Colonic mucosa (tissue), 4 donors: Measurements from ENCODE around the gene FNDC3B. TPM values are rescaled to one million over a fixed set of nuclear protein-coding genes. Genes with fewer than 3 reads are reported as not detected.

Experiments
- DNase-seq: peaks from one replicate; pipeline ENCODE4 v3.0.0-alpha.2; 2020
- H3K27ac ChIP-seq: fragments of 200-600 bp; one replicate; pipeline ENCODE4 v1.8.0; 2021
- H3K27me3 ChIP-seq: fragments of 200-600 bp; one replicate; pipeline ENCODE4 v1.8.0; 2021
- H3K36me3 ChIP-seq: fragments of 200-600 bp; one replicate; pipeline ENCODE4 v1.8.0; 2021
- H3K4me1 ChIP-seq: fragments of 200-600 bp; one replicate; pipeline ENCODE4 v1.8.0; 2021; ENCODE audit warnings: mild to moderate bottlenecking
- H3K4me3 ChIP-seq: fragments of 200-600 bp; one replicate; pipeline ENCODE4 v1.8.0; 2021
- H3K9ac ChIP-seq, 2 donors: one replicate each; pipeline ENCODE4 v1.7.0; 2013; ENCODE audit warnings: control low read depth in 2 of 2, low read depth in 2 of 2, low read length in 2 of 2
- H3K9me3 ChIP-seq: fragments of 200-600 bp; one replicate; pipeline ENCODE4 v1.8.0; 2021
- intact Hi-C: fragments of 100-400 bp; cut with DNase I; formaldehyde crosslinking; loops from one replicate; pipeline ENCODE4 v1.14.1; 2022
- total RNA-seq, 2 donors: library from RNA; stranded (reverse); fragmentation: NEBNext Ultra II Directional in 1 of 2; extraction: Animal tissue kit (Norgen Biotek cat#: 25700) in 1 of 2; gene quantifications; one replicate each; pipeline ENCODE4 v1.2.1, GENCODE V29; 2021
- TF ChIP-seq, protein P1 (sequence below): fragments of 200-600 bp; IDR thresholded peaks from one replicate; pipeline ENCODE4 v1.8.0; 2022; ENCODE audit warnings: antibody characterized with exemption, mild to moderate bottlenecking
- donor health status: healthy.
- donor health status: DM: no; HTN: no; CAD: no.
- donor health status: DM: no; HTN: no; CAD: no.

FNDC3B gene
- total RNA-seq, 2 donors from 2014 or later: 66.7 to 142 TPM

DNA sequence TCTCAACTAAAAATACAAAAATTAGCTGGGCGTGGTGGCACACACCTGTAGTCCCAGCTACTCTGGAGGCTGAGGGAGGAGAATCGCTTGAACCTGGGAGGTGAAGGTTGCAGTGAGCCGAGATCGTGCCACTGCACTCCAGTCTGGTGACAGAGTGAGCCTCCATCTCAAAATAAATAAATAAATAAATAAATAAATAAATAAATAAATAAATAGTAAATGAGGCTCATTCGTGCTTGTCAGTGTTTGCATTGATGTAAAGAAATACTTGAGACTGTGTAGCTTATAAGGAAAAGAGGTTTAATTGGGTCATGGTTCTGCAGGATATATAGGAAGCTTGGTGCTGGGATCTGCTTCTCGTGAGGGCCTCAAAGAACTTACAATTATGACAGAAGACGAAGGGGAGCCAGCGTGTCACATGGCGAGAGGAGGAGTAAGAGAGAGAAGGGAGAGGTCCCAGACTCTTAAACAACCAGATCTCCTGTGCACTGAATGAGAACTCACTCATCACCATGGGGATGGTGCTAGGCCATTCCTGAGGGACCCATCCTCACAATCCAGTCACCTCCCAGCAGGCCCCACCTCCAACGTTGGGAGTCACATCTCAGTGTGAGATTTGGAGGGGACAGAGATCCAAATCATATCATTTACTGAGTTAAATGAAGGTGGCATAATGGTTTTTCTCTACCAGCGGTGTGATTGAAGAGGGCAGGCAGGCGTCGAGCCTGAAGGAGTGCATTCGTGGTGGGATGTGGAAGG lies 104.5 kb downstream of the FNDC3B start:
- peaks cover 10% of the 10 kb centered on the region for H3K4me1 ChIP-seq
- no peak overlapping the region for H3K4me3 ChIP-seq
- H3K27ac ChIP-seq: no peak overlapping the region
- intact Hi-C loops: no loop called here
- H3K27me3 ChIP-seq: no peaks in the 10 kb centered on the region
- H3K36me3 ChIP-seq: no peaks in the 10 kb centered on the region
- TF ChIP-seq, protein P1, sequence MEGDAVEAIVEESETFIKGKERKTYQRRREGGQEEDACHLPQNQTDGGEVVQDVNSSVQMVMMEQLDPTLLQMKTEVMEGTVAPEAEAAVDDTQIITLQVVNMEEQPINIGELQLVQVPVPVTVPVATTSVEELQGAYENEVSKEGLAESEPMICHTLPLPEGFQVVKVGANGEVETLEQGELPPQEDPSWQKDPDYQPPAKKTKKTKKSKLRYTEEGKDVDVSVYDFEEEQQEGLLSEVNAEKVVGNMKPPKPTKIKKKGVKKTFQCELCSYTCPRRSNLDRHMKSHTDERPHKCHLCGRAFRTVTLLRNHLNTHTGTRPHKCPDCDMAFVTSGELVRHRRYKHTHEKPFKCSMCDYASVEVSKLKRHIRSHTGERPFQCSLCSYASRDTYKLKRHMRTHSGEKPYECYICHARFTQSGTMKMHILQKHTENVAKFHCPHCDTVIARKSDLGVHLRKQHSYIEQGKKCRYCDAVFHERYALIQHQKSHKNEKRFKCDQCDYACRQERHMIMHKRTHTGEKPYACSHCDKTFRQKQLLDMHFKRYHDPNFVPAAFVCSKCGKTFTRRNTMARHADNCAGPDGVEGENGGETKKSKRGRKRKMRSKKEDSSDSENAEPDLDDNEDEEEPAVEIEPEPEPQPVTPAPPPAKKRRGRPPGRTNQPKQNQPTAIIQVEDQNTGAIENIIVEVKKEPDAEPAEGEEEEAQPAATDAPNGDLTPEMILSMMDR: no peak
- no peak overlapping the region for H3K9ac ChIP-seq
- no peaks in the 10 kb centered on the region for H3K9me3 ChIP-seq
- no peak for DNase-seq

DNA sequence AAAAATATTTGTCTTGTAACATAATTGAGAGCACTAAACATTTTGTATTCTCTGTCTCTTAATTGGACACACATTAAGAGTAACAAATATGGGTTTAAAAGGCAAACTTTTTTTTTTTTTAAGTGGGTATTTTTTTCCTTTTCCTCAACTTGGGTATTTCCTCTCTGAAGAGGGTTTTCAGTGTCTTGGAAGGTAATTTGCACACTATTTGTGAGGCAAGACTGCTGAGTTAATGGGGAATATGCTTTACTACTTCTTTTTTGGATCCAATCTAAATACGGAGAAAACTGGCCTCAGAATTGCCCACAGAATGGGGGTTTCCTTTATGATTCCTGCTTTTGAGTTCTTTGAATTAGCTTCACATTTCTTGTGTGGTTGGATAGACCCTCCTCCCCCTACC lies 105.2 kb downstream of the FNDC3B start:
- H3K4me3 ChIP-seq: no peak overlapping the region
- no peak for DNase-seq
- no peaks in the 10 kb centered on the region for H3K9me3 ChIP-seq
- H3K9ac ChIP-seq: no peak overlapping the region
- H3K4me1 ChIP-seq: peaks cover 10% of the 10 kb centered on the region
- no peaks in the 10 kb centered on the region for H3K27me3 ChIP-seq
- TF ChIP-seq, protein P1: no peak
- intact Hi-C loops: no loop called here
- no peak overlapping the region for H3K27ac ChIP-seq
- H3K36me3 ChIP-seq: no peaks in the 10 kb centered on the region

DNA sequence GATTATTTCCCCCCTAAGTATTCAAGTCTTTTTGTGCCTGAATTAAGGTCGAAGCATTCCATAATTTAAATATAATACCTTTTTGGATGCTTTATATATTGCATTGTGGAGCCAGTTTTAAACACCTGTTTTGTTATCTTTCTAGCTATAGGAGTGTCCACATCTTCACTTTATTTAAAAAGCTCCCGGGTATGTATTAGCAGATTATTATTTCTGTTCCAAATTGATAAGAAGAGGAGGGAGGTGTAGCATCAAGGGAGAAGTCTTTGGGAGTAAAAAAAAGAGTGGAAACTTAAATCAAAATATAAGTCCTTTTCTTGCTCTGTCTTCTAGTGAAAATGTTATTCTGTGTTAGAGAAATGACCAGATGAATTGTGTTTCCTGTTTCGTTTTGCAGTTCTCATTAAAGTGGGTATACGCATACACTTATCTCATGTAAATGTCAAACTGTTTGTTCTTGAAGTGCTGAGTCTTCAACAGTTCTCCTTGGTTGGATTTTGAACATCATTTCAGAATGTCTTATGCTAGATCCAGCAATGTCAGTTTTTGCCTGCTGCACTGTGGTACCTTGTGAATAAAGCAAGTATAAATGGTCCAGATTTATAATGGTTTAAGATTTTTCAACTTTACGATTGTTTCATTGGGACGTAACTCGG lies 105.8 kb downstream of the FNDC3B start:
- intact Hi-C loops: no loop called here
- peaks cover 8% of the 10 kb centered on the region for H3K4me1 ChIP-seq
- DNase-seq: no peak
- no peak overlapping the region for H3K9ac ChIP-seq
- no peaks in the 10 kb centered on the region for H3K9me3 ChIP-seq
- H3K36me3 ChIP-seq: no peaks in the 10 kb centered on the region
- TF ChIP-seq, protein P1: no peak
- H3K27me3 ChIP-seq: no peaks in the 10 kb centered on the region
- no peak overlapping the region for H3K4me3 ChIP-seq
- H3K27ac ChIP-seq: no peak overlapping the region

DNA sequence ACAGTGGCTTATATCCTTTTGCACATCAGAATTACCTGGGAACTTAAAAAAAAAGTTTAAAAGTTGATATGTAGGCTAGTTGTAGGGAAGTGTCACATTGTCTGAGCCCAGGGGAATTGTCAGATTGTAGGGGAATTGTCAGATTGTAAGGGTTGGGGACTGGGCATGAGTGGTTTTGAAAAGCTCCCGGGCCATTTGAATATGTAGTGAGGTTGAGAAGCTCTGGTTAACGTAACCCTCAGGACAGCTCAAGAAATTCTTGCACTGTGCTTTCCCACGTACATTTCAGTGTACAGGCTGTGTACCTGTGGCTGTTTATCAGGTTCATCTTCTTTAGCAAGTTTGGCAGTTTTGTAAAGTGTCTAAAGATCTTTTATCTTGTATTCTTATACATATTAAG lies 107.0 kb downstream of the FNDC3B start:
- Histone ChIP-seq H3K36me3 (no peaks in the 10 kb centered on the region), H3K9ac (no peak overlapping the region), H3K4me3 (no peak overlapping the region), H3K9me3 (no peaks in the 10 kb centered on the region), H3K27me3 (no peaks in the 10 kb centered on the region), H3K27ac (no peak overlapping the region), H3K4me1 (peaks cover 3% of the 10 kb centered on the region)
- TF ChIP-seq, protein P1: no peak
- no peak for DNase-seq
- intact Hi-C loops: no loop called here

DNA sequence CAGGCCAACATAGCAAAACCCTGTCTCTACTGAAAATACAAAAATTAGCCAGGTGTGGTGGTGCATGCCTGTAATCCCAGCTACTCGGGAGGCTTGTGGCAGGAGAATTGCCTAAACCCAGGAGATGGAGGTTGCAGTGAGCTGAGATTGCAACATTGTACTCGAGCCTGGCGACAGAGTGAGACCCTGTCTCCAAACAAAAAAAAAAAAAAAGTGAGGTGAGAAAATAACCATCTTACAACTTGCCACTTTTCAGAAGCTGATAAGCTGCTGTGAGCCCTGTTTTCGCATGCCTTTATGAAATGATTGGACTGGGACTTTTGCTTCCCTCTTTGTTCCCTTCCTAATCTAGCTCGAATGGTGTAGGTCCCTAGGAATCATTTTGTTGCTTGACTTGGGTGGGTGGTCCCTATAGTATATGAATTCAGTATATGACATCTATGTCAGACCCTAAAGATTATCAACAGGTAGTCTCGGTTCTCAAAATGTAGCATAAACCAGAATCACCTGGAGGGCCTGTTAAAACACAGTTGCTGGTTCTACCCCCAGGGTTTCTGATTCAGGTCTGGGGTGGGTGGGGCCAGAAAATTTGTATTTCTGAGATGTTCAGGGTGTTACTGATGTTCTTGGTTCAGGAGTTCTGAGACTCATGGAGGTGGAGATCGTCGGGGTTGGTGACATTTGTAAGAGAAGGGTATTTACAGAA lies 107.9 kb downstream of the FNDC3B start:
- H3K9ac ChIP-seq: no peak overlapping the region
- H3K36me3 ChIP-seq: no peaks in the 10 kb centered on the region
- no peaks in the 10 kb centered on the region for H3K4me1 ChIP-seq
- TF ChIP-seq, protein P1: no peak
- no peak overlapping the region for H3K27ac ChIP-seq
- no peaks in the 10 kb centered on the region for H3K9me3 ChIP-seq
- H3K27me3 ChIP-seq: no peaks in the 10 kb centered on the region
- no peak overlapping the region for H3K4me3 ChIP-seq
- intact Hi-C loops: no loop called here
- no peak for DNase-seq
